Measurements from ENCODE around the gene MPDU1. TPM values are rescaled to one million over a fixed set of nuclear protein-coding genes. Genes with fewer than 3 reads are reported as not detected.

The MPDU1 gene
- total RNA-seq, 1 donor from 2014 or later, result 167 TPM

- TF ChIP-seq CTCF (IDR thresholded peaks at IDR 0.05), result no peak
- TF ChIP-seq EZH2 (IDR thresholded peaks at IDR 0.05), result no peak
- TF ChIP-seq EZH2phosphoT487 (IDR thresholded peaks at IDR 0.05), result no peak
- Histone ChIP-seq H3K4me3 (peak overlapping the region; percentile 86), H3K79me2 (ENCODE audit: low read depth) (peaks cover 50% of the 10 kb centered on the region), H4K20me1 (ENCODE audit: low read depth) (peaks cover 50% of the 10 kb centered on the region), H2AFZ (replicated peaks) (no peak overlapping the region), H3K27ac (peak overlapping the region; percentile 65), H3K36me3 (peaks cover 17% of the 10 kb centered on the region), H3K4me1 (peaks cover 17% of the 10 kb centered on the region), H3K9ac (peak overlapping the region; percentile 92), H3K4me2 (peak overlapping the region; percentile 93), H3K27me3 (no peaks in the 10 kb centered on the region), H3F3A (ENCODE audit: low read depth) (peaks cover 58% of the 10 kb centered on the region), H3K9me3 (ENCODE audit: low read depth) (no peaks in the 10 kb centered on the region)
- H3K27ac Mint-ChIP-seq, result peak overlapping the region; percentile 99
- peaks cover 36% of the 10 kb centered on the region for H3K4me1 Mint-ChIP-seq
- peak overlapping the region; percentile 100 for H3K4me3 Mint-ChIP-seq
- peaks cover 13% of the 10 kb centered on the region for H3K27me3 Mint-ChIP-seq (ENCODE audit: insufficient read depth, low read depth)
- H3K36me3 Mint-ChIP-seq, result peaks cover 48% of the 10 kb centered on the region
- peak; percentile 99 for DNase-seq (ENCODE audit: low spot score)
- no peaks in the 10 kb centered on the region for H3K9me3 Mint-ChIP-seq
Observed at GRCh38 chr17:7572588-7573323, 10.9 kb upstream of the MPDU1 start.

GRCh38 chr17:7573324-7574080, 10.2 kb upstream of the MPDU1 start:
- Mint-ChIP-seq H3K27me3 (ENCODE audit: insufficient read depth, low read depth) (peaks cover 13% of the 10 kb centered on the region), H3K27ac (peak overlapping the region; percentile 99), H3K4me1 (peaks cover 39% of the 10 kb centered on the region), H3K36me3 (peaks cover 52% of the 10 kb centered on the region), H3K9me3 (no peaks in the 10 kb centered on the region), H3K4me3 (peak overlapping the region; percentile 100)
- peaks cover 17% of the 10 kb centered on the region for H3K36me3 ChIP-seq
- no peak for TF ChIP-seq CTCF (IDR thresholded peaks at IDR 0.05)
- TF ChIP-seq EZH2phosphoT487 (IDR thresholded peaks at IDR 0.05), result no peak
- no peak for TF ChIP-seq EZH2 (IDR thresholded peaks at IDR 0.05)
- H3K4me2 ChIP-seq, result peak overlapping the region; percentile 93
- no peak overlapping the region for H2AFZ ChIP-seq (replicated peaks)
- peaks cover 50% of the 10 kb centered on the region for H3K79me2 ChIP-seq (ENCODE audit: low read depth)
- H3K9ac ChIP-seq, result peak overlapping the region; percentile 92
- no peaks in the 10 kb centered on the region for H3K9me3 ChIP-seq (ENCODE audit: low read depth)
- peaks cover 66% of the 10 kb centered on the region for H3F3A ChIP-seq (ENCODE audit: low read depth)
- H3K4me3 ChIP-seq, result peak overlapping the region; percentile 86
- DNase-seq (ENCODE audit: low spot score), result peak; percentile 94
- peaks cover 17% of the 10 kb centered on the region for H3K4me1 ChIP-seq
- H4K20me1 ChIP-seq (ENCODE audit: low read depth), result peaks cover 58% of the 10 kb centered on the region
- peak overlapping the region; percentile 65 for H3K27ac ChIP-seq
- no peaks in the 10 kb centered on the region for H3K27me3 ChIP-seq

- no peak overlapping the region for H3K27ac Mint-ChIP-seq
- Histone ChIP-seq H3K4me2 (peak overlapping the region; percentile 93), H3K9ac (peak overlapping the region; percentile 92), H3K36me3 (peaks cover 17% of the 10 kb centered on the region), H3K79me2 (ENCODE audit: low read depth) (peaks cover 50% of the 10 kb centered on the region), H3K4me3 (peak overlapping the region; percentile 86), H2AFZ (replicated peaks) (no peak overlapping the region), H3K4me1 (peaks cover 17% of the 10 kb centered on the region), H4K20me1 (ENCODE audit: low read depth) (peaks cover 66% of the 10 kb centered on the region), H3K27ac (no peak overlapping the region), H3K9me3 (ENCODE audit: low read depth) (no peaks in the 10 kb centered on the region), H3K27me3 (no peaks in the 10 kb centered on the region), H3F3A (ENCODE audit: low read depth) (peaks cover 74% of the 10 kb centered on the region)
- no peaks in the 10 kb centered on the region for H3K9me3 Mint-ChIP-seq
- no peak for DNase-seq (ENCODE audit: low spot score)
- H3K36me3 Mint-ChIP-seq, result peaks cover 46% of the 10 kb centered on the region
- peaks cover 13% of the 10 kb centered on the region for H3K27me3 Mint-ChIP-seq (ENCODE audit: insufficient read depth, low read depth)
- peak overlapping the region; percentile 100 for H3K4me3 Mint-ChIP-seq
- H3K4me1 Mint-ChIP-seq, result peaks cover 44% of the 10 kb centered on the region
- no peak for TF ChIP-seq EZH2phosphoT487 (IDR thresholded peaks at IDR 0.05)
- no peak for TF ChIP-seq CTCF (IDR thresholded peaks at IDR 0.05)
- no peak for TF ChIP-seq EZH2 (IDR thresholded peaks at IDR 0.05)
Observed at GRCh38 chr17:7574176-7574953, 9.3 kb upstream of the MPDU1 start.

Data from neural progenitor cell (in vitro differentiated cells).